ENCODE results near the gene SPPL2B. TPM values are rescaled to one million over a fixed set of nuclear protein-coding genes. Genes with fewer than 3 reads are reported as not detected.

Gene SPPL2B
- total RNA-seq, 1 donor from 2014 or later: 52.3 TPM

- H3K4me1 ChIP-seq: peaks cover 9% of the 10 kb centered on the region
- H3K27me3 ChIP-seq (ENCODE audit: low read depth): peaks cover 54% of the 10 kb centered on the region
- DNase-seq (no peak), ATAC-seq (no peak)
- TF ChIP-seq CTCF (IDR thresholded peaks at IDR 0.05): no peak
- H3K9me3 ChIP-seq: no peaks in the 10 kb centered on the region
- intact Hi-C loops (cut with DNase I): no loop called here
- no peak overlapping the region for H3K4me3 ChIP-seq
- no peak overlapping the region for H3K27ac ChIP-seq
- H3K36me3 ChIP-seq: no peaks in the 10 kb centered on the region
These were observed 28.0 kb upstream of the SPPL2B start for GRCh38 chr19:2300533-2300932.

DNA sequence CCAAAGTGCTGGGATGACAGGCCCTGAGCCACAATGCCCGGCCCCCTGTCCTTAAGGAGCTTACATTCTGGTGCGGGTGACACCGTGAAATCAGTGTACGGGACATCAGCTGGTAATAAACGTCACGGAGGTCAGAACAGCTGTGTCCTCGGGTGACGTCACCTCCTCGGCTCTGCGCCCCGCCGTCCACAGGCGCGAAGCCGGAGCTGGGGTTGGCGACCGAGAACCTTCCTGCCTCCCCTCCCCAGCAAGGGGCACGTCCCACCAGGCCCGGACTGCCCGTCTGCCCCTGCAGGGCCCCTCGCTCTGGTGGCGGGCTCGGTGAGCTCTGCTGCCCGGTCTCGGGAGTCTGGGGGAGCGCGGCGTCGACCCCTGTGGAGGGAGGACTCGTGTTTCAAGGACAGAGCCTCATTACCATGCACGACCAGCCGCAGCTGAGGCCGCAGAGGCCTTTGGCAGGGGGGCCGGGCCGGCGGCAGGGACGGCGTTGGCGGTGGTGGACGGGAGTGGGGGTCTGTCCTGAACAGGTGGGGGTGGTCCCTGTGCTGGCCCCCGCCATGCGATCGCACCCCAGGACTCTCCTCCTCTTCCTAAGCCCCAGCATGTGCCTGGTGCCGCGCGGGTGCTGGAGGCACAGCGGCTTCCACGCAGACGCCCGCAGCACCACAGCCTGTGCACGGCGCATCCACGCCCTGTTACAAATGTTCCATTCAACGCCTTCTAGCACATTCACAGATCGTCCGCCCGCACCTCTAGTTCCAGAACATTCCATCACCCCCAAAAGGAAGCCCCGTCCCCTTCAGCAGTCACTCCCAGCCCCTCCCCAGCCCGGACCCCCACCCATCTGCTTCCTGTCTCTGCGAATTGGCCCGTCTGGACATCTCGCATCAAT, 25.9 kb upstream of the SPPL2B start:
- no peak for TF ChIP-seq CTCF (IDR thresholded peaks at IDR 0.05)
- Histone ChIP-seq H3K27me3 (ENCODE audit: low read depth) (peaks cover 65% of the 10 kb centered on the region), H3K9me3 (no peaks in the 10 kb centered on the region), H3K4me3 (no peak overlapping the region), H3K27ac (no peak overlapping the region), H3K4me1 (peaks cover 9% of the 10 kb centered on the region), H3K36me3 (no peaks in the 10 kb centered on the region)
- ATAC-seq: peak; percentile 31 to 36
- intact Hi-C loops (cut with DNase I): no loop called here
- no peak for DNase-seq

GRCh38 chr19:2303211-2303798, 25.2 kb upstream of the SPPL2B start:
- Histone ChIP-seq H3K27ac (no peak overlapping the region), H3K9me3 (no peaks in the 10 kb centered on the region), H3K4me3 (no peak overlapping the region), H3K27me3 (ENCODE audit: low read depth) (peaks cover 69% of the 10 kb centered on the region), H3K36me3 (no peaks in the 10 kb centered on the region), H3K4me1 (peaks cover 9% of the 10 kb centered on the region)
- no peak for DNase-seq
- TF ChIP-seq CTCF (IDR thresholded peaks at IDR 0.05): no peak
- no peak for ATAC-seq
- intact Hi-C loops (cut with DNase I): no loop called here

DNA sequence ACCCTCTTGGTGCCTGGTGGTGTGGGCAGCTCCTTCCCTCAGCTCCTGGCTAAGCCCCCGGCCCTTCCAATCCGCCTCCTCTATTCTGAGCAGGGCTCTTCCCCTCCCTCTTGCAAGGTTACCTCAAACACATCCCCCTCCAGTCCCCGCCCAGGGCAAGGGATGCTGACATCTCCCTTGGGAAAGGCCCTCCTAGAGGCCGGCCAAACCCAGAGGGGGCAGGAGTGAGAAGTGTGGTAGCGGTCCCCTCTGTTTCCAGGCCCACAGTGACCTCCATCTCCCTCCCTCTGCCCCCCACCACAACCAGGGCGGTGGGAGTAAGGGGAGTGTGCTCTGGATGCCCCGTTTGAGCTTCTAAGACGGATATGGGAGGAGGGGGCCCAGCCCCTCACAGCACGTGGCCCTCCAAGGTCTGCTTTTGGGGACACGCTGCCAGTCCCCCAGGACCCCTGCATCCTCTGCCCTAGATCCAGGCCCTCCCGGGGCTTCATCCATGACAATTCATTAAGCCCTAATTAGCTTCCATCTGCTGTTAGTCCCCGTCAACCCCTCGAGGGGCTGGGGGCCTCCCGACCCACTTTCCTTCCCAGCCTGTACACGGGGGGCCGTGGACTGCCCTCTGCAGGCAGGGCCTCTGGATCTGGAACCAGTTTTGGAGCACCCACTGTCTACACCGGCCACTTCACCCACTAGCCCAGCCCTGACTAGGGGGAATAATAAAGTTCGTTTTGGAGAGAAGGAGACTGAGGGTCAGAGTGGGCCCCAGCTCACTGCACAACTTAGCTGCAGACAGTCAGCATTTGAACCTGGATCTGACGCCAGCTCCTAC, 22.8 kb upstream of the SPPL2B start:
- TF ChIP-seq CTCF (IDR thresholded peaks at IDR 0.05): no peak
- peaks cover 89% of the 10 kb centered on the region for H3K27me3 ChIP-seq (ENCODE audit: low read depth)

DNA sequence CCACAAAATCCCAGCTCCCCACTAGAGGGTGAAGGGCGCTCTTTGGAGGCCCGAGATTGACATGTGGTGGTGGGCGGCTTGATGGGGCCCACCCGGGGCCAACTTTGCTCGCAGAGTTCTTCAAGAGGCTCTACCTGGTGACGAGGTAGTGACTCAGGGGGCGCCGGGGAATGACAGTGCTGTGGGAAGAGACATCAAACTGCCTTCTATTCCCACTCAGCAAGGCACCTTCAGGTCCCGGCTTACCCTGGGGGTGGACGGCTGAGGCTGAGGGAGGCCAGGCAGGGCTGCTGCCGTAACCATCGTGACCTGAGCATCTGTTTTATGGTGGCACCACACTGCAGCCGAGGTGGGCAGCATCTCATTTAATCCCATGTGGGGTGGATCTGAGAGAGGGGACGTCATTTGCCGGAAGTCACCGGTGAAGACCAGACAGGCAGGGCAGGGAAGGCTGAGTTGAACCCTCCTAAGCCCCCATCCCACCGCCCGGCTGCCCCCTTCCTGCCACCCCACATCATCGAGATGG, 22.1 kb upstream of the SPPL2B start:
- Histone ChIP-seq H3K4me1 (peaks cover 9% of the 10 kb centered on the region), H3K36me3 (no peaks in the 10 kb centered on the region), H3K4me3 (no peak overlapping the region), H3K9me3 (no peaks in the 10 kb centered on the region), H3K27ac (no peak overlapping the region), H3K27me3 (ENCODE audit: low read depth) (peaks cover 89% of the 10 kb centered on the region)
- intact Hi-C loops (cut with DNase I): no loop called here
- TF ChIP-seq CTCF (IDR thresholded peaks at IDR 0.05): no peak
- ATAC-seq (no peak), DNase-seq (no peak)

More for the DNA sequence above, 22.8 kb upstream of the SPPL2B start:
- intact Hi-C loops (cut with DNase I): no loop called here
- DNase-seq: no peak
- Histone ChIP-seq H3K36me3 (no peaks in the 10 kb centered on the region), H3K9me3 (no peaks in the 10 kb centered on the region), H3K4me3 (no peak overlapping the region), H3K27ac (no peak overlapping the region), H3K4me1 (peaks cover 9% of the 10 kb centered on the region)
- no peak for ATAC-seq

Data from lower lobe of right lung (tissue), 2 donors.